ENCODE results near the gene EDIL3. TPM values are rescaled to one million over a fixed set of nuclear protein-coding genes. Genes with fewer than 3 reads are reported as not detected.
"Not testable (repeated sequence)": the region's sequence is repeated elsewhere in the genome, so short reads cannot be mapped to it uniquely, and the experiment has no call there.

The EDIL3 gene
- total RNA-seq, 4 donors from 2014 or later, result 12.2 to 26.9 (median 16.1) TPM

DNA sequence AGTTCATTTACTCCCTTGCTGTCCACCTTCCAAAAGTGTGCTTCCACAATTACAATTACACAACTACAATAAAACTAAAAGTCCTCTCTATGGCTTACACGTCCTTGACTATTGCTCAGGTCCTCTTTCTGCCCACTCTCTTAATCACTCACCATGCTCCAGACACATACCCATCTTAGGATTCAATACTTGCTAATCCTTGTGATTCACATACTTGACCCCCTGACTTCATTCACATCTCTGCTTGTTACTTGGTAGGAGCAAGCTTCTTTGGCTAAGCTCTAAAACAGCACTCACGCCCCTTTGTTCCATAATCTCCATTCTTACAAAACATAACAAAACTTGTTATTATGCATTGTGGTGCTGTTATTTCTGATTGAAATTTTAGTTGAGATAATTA lies 215.8 kb downstream of the EDIL3 start:
- H3K4me3 ChIP-seq, result no peak overlapping the region
- H3K9me3 ChIP-seq, result no peaks in the 10 kb centered on the region
- ATAC-seq, result no peak
- H3K36me3 ChIP-seq, result no peaks in the 10 kb centered on the region
- TF ChIP-seq POLR2A (IDR thresholded peaks at IDR 0.05) (no peak), POLR2AphosphoS5 (IDR thresholded peaks at IDR 0.05) (no peak), EP300 (IDR thresholded peaks at IDR 0.05) (no peak)
- TF ChIP-seq, protein P1, sequence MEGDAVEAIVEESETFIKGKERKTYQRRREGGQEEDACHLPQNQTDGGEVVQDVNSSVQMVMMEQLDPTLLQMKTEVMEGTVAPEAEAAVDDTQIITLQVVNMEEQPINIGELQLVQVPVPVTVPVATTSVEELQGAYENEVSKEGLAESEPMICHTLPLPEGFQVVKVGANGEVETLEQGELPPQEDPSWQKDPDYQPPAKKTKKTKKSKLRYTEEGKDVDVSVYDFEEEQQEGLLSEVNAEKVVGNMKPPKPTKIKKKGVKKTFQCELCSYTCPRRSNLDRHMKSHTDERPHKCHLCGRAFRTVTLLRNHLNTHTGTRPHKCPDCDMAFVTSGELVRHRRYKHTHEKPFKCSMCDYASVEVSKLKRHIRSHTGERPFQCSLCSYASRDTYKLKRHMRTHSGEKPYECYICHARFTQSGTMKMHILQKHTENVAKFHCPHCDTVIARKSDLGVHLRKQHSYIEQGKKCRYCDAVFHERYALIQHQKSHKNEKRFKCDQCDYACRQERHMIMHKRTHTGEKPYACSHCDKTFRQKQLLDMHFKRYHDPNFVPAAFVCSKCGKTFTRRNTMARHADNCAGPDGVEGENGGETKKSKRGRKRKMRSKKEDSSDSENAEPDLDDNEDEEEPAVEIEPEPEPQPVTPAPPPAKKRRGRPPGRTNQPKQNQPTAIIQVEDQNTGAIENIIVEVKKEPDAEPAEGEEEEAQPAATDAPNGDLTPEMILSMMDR (IDR thresholded peaks at IDR 0.05), result no peak
- no peaks in the 10 kb centered on the region for H3K27me3 ChIP-seq
- H3K27ac ChIP-seq, result no peak overlapping the region
- WGBS, 2 donors (ENCODE audit: low coverage in 1 of 2), result 83 to 90% methylated on average over 2 of the region's 2 CpGs
- no peaks in the 10 kb centered on the region for H3K4me1 ChIP-seq

DNA sequence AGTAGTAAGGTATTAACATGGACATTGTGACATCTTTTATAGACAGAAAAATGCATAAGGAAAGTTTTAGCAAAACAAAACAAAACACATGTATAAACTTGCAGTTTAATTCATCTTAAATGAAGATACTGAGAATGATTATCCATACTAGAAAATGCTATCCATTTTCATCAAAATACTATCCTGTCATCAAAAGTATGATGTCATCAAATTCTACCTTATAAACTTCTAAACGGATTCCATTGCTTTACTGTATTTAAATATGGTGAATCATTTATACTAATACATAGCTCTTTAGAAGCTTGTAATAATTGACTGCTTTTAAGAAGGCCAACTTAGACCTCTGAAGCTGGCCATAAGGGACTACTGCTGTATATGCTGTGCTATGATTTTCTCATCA lies 221.0 kb downstream of the EDIL3 start:
- no peaks in the 10 kb centered on the region for H3K4me1 ChIP-seq
- no peaks in the 10 kb centered on the region for H3K36me3 ChIP-seq
- TF ChIP-seq POLR2AphosphoS5 (IDR thresholded peaks at IDR 0.05) (no peak), POLR2A (IDR thresholded peaks at IDR 0.05) (no peak), EP300 (IDR thresholded peaks at IDR 0.05) (no peak)
- TF ChIP-seq, protein P1 (IDR thresholded peaks at IDR 0.05), result no peak
- H3K4me3 ChIP-seq, result no peak overlapping the region
- no peaks in the 10 kb centered on the region for H3K27me3 ChIP-seq
- no peak for ATAC-seq
- no peak overlapping the region for H3K27ac ChIP-seq
- H3K9me3 ChIP-seq, result no peaks in the 10 kb centered on the region
- WGBS, 2 donors (ENCODE audit: low coverage in 1 of 2), result 86 to 93% methylated on average over 1 of the region's 1 CpG

DNA sequence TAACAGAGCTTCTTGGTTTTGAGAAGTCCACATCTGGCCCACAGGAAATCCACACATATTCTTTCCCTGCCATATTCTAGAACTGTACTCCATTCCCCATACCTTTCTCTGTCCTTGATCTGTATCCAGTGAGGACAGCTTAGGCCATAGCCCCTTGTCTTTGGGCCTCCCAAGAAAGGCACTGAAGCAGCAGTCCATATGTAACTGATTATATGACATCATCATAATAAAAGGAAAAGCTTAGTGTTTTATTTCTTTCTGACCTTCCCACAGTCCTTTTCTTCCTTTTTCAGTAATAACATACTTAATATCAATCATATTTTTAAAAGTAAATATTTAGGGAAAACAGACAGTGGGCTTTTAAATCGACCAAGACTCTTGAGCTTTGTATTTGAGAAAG lies 222.0 kb downstream of the EDIL3 start:
- H3K4me1 ChIP-seq, result no peaks in the 10 kb centered on the region
- TF ChIP-seq POLR2AphosphoS5 (IDR thresholded peaks at IDR 0.05), result no peak
- no peak for TF ChIP-seq POLR2A (IDR thresholded peaks at IDR 0.05)
- TF ChIP-seq EP300 (IDR thresholded peaks at IDR 0.05), result no peak
- TF ChIP-seq, protein P1 (IDR thresholded peaks at IDR 0.05), result no peak
- H3K27me3 ChIP-seq, result no peaks in the 10 kb centered on the region
- no peak overlapping the region for H3K27ac ChIP-seq
- no peaks in the 10 kb centered on the region for H3K9me3 ChIP-seq
- H3K36me3 ChIP-seq, result no peaks in the 10 kb centered on the region
- WGBS, 2 donors (ENCODE audit: low coverage in 1 of 2), result 15 to 20% methylated on average over 1 of the region's 1 CpG
- H3K4me3 ChIP-seq, result no peak overlapping the region
- no peak for ATAC-seq

DNA sequence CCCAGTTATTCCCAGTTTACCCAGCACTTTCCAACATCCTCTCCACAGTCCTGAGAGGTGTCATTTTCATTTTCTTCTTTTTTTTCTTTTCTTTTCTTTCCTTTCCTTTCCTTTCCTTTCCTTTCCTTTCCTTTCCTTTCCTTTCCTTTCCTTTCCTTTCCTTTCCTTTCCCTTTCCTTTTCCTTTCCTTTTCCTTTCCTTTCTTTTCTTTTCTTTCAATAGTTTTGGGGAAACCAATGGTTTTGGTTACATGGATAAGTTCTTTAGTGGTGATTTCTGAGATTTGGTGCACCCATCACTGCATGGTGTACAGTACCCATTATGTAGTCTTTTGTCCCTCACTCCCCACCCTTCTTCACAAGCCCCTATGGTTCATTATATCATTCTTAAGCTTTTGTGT lies 224.0 kb downstream of the EDIL3 start:
- H3K4me1 ChIP-seq, H3K27ac ChIP-seq, ATAC-seq, H3K9me3 ChIP-seq, H3K36me3 ChIP-seq, H3K27me3 ChIP-seq, H3K4me3 ChIP-seq: not testable (repeated sequence)

DNA sequence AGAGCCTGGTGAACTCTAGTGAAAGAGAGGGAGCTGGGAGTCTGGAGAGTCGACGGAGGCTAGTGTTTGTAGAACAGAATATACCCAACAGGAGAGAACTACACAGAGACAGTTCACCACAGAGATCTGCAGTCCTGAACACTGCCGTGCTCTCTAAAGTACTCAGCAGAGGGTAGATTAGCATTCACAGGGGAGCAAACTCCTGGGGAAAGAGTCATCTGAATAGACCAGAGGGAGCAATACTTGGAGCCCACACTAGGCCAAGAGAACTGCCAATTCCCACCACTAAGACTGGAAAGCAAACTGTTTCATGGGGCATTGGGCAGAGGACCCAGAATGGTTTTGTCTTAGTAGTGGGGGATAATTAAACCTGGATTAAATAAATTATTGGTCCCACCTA lies 235.6 kb downstream of the EDIL3 start:
- H3K4me1 ChIP-seq, result no peaks in the 10 kb centered on the region
- no peaks in the 10 kb centered on the region for H3K9me3 ChIP-seq
- H3K27me3 ChIP-seq, result no peaks in the 10 kb centered on the region
- no peaks in the 10 kb centered on the region for H3K36me3 ChIP-seq
- no peak overlapping the region for H3K4me3 ChIP-seq
- WGBS, 2 donors (ENCODE audit: low coverage in 1 of 2), result 74 to 100% methylated on average over 3 of the region's 3 CpGs
- ATAC-seq, result no peak
- no peak for TF ChIP-seq POLR2AphosphoS5 (IDR thresholded peaks at IDR 0.05)
- TF ChIP-seq EP300 (IDR thresholded peaks at IDR 0.05), result no peak
- TF ChIP-seq, protein P1 (IDR thresholded peaks at IDR 0.05), result no peak
- TF ChIP-seq POLR2A (IDR thresholded peaks at IDR 0.05), result no peak
- no peak overlapping the region for H3K27ac ChIP-seq

DNA sequence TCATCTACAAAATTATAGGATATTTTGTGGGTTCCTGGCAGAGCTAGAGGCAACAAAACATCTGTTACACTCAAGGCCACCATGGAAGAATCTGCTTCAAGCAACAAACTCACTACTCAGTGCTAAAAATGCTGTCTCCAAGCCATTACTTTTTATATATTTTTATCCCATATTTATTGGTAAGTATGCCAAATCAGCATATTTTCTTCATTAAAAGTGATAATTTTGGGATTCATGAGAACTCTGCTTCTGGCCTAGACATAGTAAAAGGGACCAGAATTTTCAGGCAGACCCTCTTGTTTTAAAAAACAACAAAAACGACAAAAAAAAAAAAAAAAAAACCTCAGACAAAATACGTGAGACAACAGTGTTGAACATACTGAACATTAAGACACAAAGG lies 236.0 kb downstream of the EDIL3 start:
- no peak overlapping the region for H3K4me3 ChIP-seq
- TF ChIP-seq POLR2A (IDR thresholded peaks at IDR 0.05) (no peak), EP300 (IDR thresholded peaks at IDR 0.05) (no peak), POLR2AphosphoS5 (IDR thresholded peaks at IDR 0.05) (no peak)
- TF ChIP-seq, protein P1 (IDR thresholded peaks at IDR 0.05), result no peak
- H3K36me3 ChIP-seq, result no peaks in the 10 kb centered on the region
- H3K27me3 ChIP-seq, result no peaks in the 10 kb centered on the region
- H3K9me3 ChIP-seq, result no peaks in the 10 kb centered on the region
- no peak overlapping the region for H3K27ac ChIP-seq
- ATAC-seq, result no peak
- 52 to 80% methylated on average over 1 to 2 of the region's 2 CpGs for WGBS, 2 donors (ENCODE audit: low coverage in 1 of 2)
- no peaks in the 10 kb centered on the region for H3K4me1 ChIP-seq

All from gastroesophageal sphincter (tissue), 4 donors.